NOMO-1 treated with dmso at 0.1 percent for 144 hours (cell line): ENCODE measurements around the gene OR52R1.
"Not testable (repeated sequence)": the region's sequence is repeated elsewhere in the genome, so short reads cannot be mapped to it uniquely, and the experiment has no call there.

Experiments used
- DNase-seq: peaks from one replicate; lab custom pipeline; 2025; ENCODE audit not compliant: unreplicated experiment; lab: John Stamatoyannopoulos, UW

The OR52R1 gene

DNA sequence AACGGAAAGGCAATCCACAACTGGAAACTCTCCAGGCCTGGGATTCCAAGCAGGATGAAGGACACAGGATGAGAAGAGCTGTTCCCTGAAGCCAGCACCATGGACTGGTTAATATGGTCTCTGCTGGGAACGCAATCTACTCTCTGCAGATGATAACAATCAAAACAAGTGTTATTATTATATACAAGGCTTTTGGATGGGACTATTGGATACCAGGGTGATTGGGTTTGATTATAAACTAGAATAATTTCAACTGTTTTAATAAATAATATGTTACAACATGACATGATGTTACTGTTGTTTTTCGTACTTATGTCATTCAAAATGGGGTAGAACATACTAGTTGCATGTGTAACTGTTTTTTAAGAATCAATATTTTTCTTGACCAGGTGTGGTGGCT is at the start of gene OR52R1:
Gene OR52R1, minus strand, starts transcription at position 101 of the 400 bp plus-strand sequence. Its CDS starts 0 bp downstream, at position 101.
- DNase-seq: no peak

DNA sequence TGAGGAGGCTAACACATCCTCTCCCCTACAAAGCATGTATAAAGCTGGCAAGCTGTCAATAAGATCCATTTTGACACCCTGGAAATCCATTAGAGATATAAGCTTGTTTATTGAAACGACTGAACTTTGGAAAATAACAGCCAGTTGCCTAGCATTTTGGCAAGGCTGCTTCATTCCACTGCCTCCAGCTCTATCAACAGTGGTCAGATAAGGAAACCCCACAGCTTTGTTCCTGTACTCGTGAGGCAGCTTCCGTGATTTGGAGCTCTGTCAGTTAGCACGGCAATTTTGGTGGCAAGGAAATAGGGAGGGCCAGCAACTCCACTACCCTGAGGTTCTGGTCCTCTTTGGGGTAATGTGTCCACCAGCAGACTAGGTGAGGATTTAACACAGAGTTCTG is 46.9 kb upstream of the OR52R1 start:
- no peak for DNase-seq

GRCh38 chr11:4848908-4849532 is 44.8 kb upstream of the OR52R1 start, which contains the start of gene OR51S1:
TSS of gene OR51S1 (minus strand) at chr11:4849208. CDS start at chr11:4849208, 0 bp downstream.
- DNase-seq: no peak

- DNase-seq: no peak
Measured at GRCh38 chr11:4839851-4840549, 35.8 kb upstream of the OR52R1 start.

DNA sequence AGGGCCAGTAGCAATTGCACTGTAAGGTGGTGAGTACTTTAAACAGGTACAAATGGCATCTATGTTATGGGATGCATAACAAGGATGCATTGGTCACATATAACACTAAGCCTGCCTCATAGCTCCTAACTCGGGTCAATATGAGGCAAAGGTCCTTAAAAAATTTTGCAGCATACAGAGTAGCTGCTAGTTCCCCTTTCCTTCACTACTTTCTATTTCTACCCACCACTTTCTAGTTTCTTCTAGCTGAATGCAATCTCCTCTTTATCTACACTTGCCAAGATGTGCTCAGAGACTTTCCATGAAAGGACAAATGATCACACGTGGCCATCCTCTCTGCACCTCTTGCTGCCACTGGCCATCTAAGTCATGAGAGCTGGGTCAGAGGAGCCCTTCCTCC is 26.7 kb upstream of the OR52R1 start:
- no peak for DNase-seq

GRCh38 chr11:4830346-4830745 is 26.2 kb upstream of the OR52R1 start:
- DNase-seq: no peak

DNA sequence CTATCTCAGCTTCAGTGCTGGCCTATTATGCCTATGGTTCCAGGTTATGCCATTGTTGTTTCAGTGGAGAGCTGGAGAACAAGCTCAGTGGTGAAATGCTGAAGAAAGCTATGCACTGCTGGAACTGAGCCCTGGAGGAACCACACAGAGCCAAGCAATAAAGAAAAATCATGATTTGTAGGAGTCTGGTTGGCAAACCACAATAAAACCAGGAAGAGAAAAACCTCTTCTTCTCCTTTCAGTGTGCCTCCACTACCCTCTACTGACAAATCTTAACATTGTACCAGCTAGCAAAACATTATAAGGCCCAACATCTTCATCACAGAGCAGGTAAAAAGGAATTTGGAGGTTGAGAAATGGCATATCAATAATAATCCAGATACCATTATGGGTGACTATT is 22.2 kb upstream of the OR52R1 start:
- DNase-seq: no peak

GRCh38 chr11:4825132-4825531 is 21.0 kb upstream of the OR52R1 start:
- DNase-seq: no peak

DNA sequence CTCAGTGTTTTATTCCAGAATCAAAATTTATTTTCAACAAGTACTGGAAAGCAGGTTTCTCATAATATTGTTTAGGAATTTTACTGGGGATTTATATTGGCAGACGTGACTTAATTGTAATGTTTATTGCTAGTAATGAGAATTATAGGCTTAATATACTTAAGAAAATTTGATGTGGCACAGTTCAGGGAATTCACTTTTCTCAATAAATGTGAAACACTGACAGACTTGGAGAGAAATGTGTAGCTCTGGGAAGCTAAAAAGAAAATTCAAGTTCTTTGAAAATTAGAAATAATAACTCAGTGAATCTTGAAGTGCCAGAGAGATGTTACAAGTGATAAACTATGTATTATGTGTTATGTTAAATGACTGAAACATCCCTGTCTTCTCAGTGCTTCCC is 16.8 kb upstream of the OR52R1 start, which contains the start of gene OR51F2:
Gene OR51F2, plus strand, starts transcription at position 301 of the 400 bp plus-strand sequence. CDS start 101 bp downstream, outside the sequence.
- no peak for DNase-seq

DNA sequence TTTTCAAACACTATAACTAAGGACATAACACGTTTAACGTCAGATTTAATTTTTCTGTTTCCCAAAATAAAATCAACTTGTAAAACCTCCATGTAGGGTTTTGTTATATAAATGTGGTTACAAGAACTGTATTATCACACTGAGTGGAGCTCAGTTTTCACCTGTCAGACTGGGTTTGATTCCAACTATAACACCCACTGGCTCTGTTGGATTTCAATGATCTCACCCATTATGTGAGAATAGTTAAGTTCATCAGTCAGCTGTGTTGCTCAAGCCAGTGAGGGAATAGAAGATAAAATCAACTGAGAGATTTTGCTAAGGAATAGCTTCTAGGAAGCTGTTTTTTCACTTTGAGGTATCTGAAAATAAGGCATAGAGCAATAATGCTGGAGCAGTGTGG is 5.1 kb upstream of the OR52R1 start:
- no peak for DNase-seq

- no peak for DNase-seq
Measured at GRCh38 chr11:4808476-4808875, 4.3 kb upstream of the OR52R1 start.

- DNase-seq: not testable (repeated sequence)
Measured at GRCh38 chr11:4801316-4801715, 2.9 kb downstream of the OR52R1 start.

- no peak for DNase-seq
Measured at GRCh38 chr11:4798427-4799183, 5.6 kb downstream of the OR52R1 start.

DNA sequence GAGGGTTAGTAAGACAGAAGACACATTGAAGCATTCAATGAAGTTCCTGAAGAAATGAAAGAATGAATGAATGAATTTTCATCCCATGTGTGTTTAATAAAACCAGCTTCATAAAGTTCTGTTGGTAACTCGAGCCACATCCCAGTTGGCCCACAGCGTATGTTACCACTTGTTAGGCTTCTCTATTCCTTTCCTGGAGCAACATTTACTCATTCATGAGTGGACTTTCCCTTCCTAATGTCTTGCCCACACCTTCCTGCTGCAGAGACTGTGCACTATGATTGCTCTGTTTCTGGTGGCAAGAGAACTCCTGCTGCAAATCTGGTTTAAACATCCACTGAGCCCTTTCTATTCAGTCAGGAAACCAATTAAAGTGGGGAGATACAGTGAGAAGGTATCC is 7.0 kb downstream of the OR52R1 start:
- no peak for DNase-seq

GRCh38 chr11:4782454-4782853 is 21.7 kb downstream of the OR52R1 start:
- no peak for DNase-seq

DNA sequence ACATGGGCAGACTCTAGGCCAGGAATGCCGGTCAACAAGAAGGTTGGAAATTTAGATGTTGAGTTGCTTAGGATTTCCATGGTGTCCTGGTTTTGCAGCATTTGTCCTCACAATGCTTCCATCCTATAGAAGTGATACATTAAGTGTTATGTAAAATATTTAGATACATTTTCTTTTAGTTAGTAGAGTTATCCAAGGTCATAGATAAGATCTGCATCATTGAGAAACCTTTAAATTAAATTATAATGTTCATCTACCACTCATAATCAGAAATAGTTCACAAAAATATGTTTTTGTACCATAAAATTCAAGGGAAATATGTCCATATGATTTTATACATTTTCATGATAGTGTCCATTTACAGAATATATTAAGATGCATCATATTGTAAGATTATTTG is 34.3 kb downstream of the OR52R1 start, which contains the start of gene OR51F1:
Gene OR51F1, minus strand, starts transcription at position 101 of the 400 bp plus-strand sequence. Its CDS starts 0 bp downstream, at position 101.
- no peak for DNase-seq

- no peak for DNase-seq
Measured at GRCh38 chr11:4768094-4768493, 36.1 kb downstream of the OR52R1 start.

DNA sequence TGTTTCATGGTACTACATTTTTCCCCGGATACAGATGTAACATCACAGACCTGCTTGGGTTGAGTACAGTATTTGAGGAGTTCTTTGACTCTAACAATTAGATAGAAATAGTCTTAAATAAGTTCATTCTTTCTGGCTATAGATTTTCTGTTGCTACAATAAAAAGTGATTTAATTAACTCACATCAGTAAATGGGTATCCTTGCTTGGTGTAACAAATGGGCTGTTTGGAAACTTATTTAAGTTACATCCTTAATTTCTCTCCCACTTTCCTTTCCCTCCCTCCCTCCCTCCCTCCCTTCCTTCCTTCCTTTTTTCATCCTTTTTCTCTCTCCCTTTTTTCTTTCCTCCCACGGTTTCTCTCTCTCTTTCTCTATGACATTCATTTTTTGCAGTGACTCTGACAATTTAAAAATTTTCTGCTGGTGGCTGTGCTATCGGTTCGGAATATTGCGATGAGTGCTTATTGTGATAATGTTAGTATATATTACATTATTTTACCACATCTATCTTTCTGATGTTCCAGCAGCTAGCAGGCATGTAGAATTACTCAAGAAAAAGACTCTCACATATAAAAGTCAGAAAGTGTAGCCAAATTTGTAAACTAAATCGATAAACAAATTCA is 37.6 kb downstream of the OR52R1 start:
- DNase-seq: no peak

GRCh38 chr11:4763096-4763495 is 41.1 kb downstream of the OR52R1 start:
- no peak for DNase-seq
